Right lobe of liver (tissue), 6 donors: ENCODE results near the gene PLXNB3. TPM values are rescaled to one million over a fixed set of nuclear protein-coding genes. Genes with fewer than 3 reads are reported as not detected.

Experiments
- ATAC-seq, 4 donors: fragments of 200-7000 bp; cut with Tn5 transposase; one replicate each; pipeline ENCODE4 v1.9.1; 2020; ENCODE audit warnings: mild to moderate bottlenecking in 4 of 4, moderate library complexity in 4 of 4
- DNase-seq, 3 donors: peaks; one replicate each; pipeline ENCODE4 v3.0.0-alpha.2; 2020
- H3K27ac ChIP-seq, 3 donors: fragments of 200-600 bp; one replicate each; pipeline ENCODE4 v1.8.0; 2022
- H3K27me3 ChIP-seq, 2 donors: fragments of 200-600 bp; one replicate each; pipeline ENCODE4 v1.8.0; 2022
- H3K36me3 ChIP-seq, 4 donors: fragments of 200-600 bp; sonication (generic) in 1 of 4; one replicate each; pipeline versions ENCODE4 v1.5.1 to v1.8.0; 2017 to 2022; ENCODE audit warnings: control low read depth in 1 of 4
- H3K4me1 ChIP-seq, 4 donors: fragments of 200-600 bp; sonication (generic) in 1 of 4; one replicate each; pipeline versions ENCODE4 v1.5.1 to v1.8.0; 2017 to 2022; ENCODE audit warnings: control low read depth in 1 of 4
- H3K4me3 ChIP-seq, 3 donors: fragments of 200-600 bp; one replicate each; pipeline ENCODE4 v1.8.0; 2022
- H3K9me3 ChIP-seq, 4 donors: fragments of 200-600 bp; sonication (generic) in 1 of 4; one replicate each; pipeline versions ENCODE4 v1.5.1 to v1.8.0; 2017 to 2022; ENCODE audit warnings: control low read depth in 1 of 4
- CTCF ChIP-seq, 4 donors: fragments of 200-600 bp in 3 of 4; fragments of 450-650 bp in 1 of 4; IDR thresholded peaks; one replicate each; pipeline versions ENCODE4 v1.5.1 to v1.8.0; 2016 to 2022; ENCODE audit warnings: antibody characterized with exemption in 4 of 4, mild to moderate bottlenecking in 2 of 4
- POLR2A ChIP-seq: fragments of 450-650 bp; IDR thresholded peaks from one replicate; pipeline ENCODE4 v1.6.1; 2017; ENCODE audit warnings: antibody characterized with exemption, mild to moderate bottlenecking
- WGBS: methylation state at CpG from one replicate; pipeline ENCODE4 v1.1.6; 2018; ENCODE audit warnings: low coverage, low lambda C conversion rate; ENCODE audit not compliant: insufficient coverage; ENCODE audit errors: missing lambda C conversion rate; 5-methylcytosine and 5-hydroxymethylcytosine counted together
- intact Hi-C, 2 donors: fragments of 100-400 bp; cut with DNase I; formaldehyde crosslinking; loops; one replicate each; pipeline versions ENCODE4 v1.11.2 to v1.14.1; 2022
- total RNA-seq, 6 experiments: library from RNA; depleted of rRNA in 2 of 6; stranded (reverse); fragments of >200 nt in 2 of 6; fragmentation: NEBNext Ultra II Directional in 3 of 6; extraction: Animal tissue kit (Norgen Biotek cat#: 25700) in 3 of 6; gene quantifications; one replicate each; pipeline versions ENCODE4 v1.1.0 to v1.2.4, GENCODE V29; 2016 to 2023
- donor health status: DM: no; HTN: yes; CAD: no.
- donor health status: DM: no; HTN: no; CAD: no.
- donor health status: DM: no; HTN: no; CAD: no.
- donor health status: DM: no; HTN: yes; CAD: no.
- donor health status: DM: no; HTN: yes; CAD: no.

The PLXNB3 gene
- total RNA-seq, 6 experiments from 2014 or later: 0.55 to 1.7 (median 0.94) TPM

GRCh38 chrX:153725039-153725831 lies 38.8 kb upstream of the PLXNB3 start:
- Histone ChIP-seq H3K4me3 (peak overlapping the region; percentile 38 to 71 (median 71)), H3K36me3 (peaks cover 0 to 7% (median 0%) of the 10 kb centered on the region in 4 donors), H3K4me1 (peaks cover 0 to 14% (median 0%) of the 10 kb centered on the region in 4 donors), H3K9me3 (no peaks in the 10 kb centered on the region), H3K27ac (peak overlapping the region; percentile 50 to 78 (median 71)), H3K27me3 (no peaks in the 10 kb centered on the region)
- no peak for TF ChIP-seq CTCF (IDR thresholded peaks at IDR 0.05)
- intact Hi-C loops: no loop called here
- no peak for ATAC-seq
- WGBS: no CpG with 5 or more reads among the region's 55 CpGs
- peak in 2 of 3 donors; percentile 42 to 58 for DNase-seq

- peaks cover 0 to 14% (median 0%) of the 10 kb centered on the region in 4 donors for H3K4me1 ChIP-seq
- H3K36me3 ChIP-seq: peaks cover 0 to under 1% (median 0%) of the 10 kb centered on the region in 4 donors
- H3K4me3 ChIP-seq: peak overlapping the region in 2 of 3 donors; percentile 14 to 42
- DNase-seq (peak in 1 of 3 donors; percentile 66), ATAC-seq (no peak)
- TF ChIP-seq CTCF (IDR thresholded peaks at IDR 0.05) (no peak), POLR2A (no peak)
- no peaks in the 10 kb centered on the region for H3K27me3 ChIP-seq
- H3K27ac ChIP-seq: peak overlapping the region; percentile 60 to 71 (median 64)
- intact Hi-C loops: no loop called here
- 64% methylated on average over 3 of the region's 35 CpGs for WGBS
- H3K9me3 ChIP-seq: no peaks in the 10 kb centered on the region
Measured at GRCh38 chrX:153725832-153726285, 38.2 kb upstream of the PLXNB3 start.

- DNase-seq (peak; percentile 65 to 77 (median 69)), ATAC-seq (peak; percentile 30 to 40 (median 36))
- Histone ChIP-seq H3K4me1 (peaks cover 0 to 14% (median 0%) of the 10 kb centered on the region in 4 donors), H3K27ac (peak overlapping the region; percentile 60 to 71 (median 64)), H3K27me3 (no peaks in the 10 kb centered on the region), H3K36me3 (no peaks in the 10 kb centered on the region), H3K4me3 (peak overlapping the region in 2 of 3 donors; percentile 14 to 42), H3K9me3 (no peaks in the 10 kb centered on the region)
- intact Hi-C loops: no loop called here
- TF ChIP-seq CTCF (IDR thresholded peaks at IDR 0.05): no peak
- TF ChIP-seq POLR2A: peak; percentile 29
- 7% methylated on average over 3 of the region's 35 CpGs for WGBS
Measured at GRCh38 chrX:153726286-153727122, 37.5 kb upstream of the PLXNB3 start.

- DNase-seq: peak; percentile 68 to 84 (median 81)
- H3K27me3 ChIP-seq: no peaks in the 10 kb centered on the region
- intact Hi-C loops: no loop called here
- peak overlapping the region; percentile 60 to 71 (median 64) for H3K27ac ChIP-seq
- ATAC-seq: peak; percentile 3 to 44 (median 22)
- peaks cover 0 to 12% (median 0%) of the 10 kb centered on the region in 4 donors for H3K4me1 ChIP-seq
- 30% methylated on average over 6 of the region's 23 CpGs for WGBS
- H3K4me3 ChIP-seq: peak overlapping the region in 2 of 3 donors; percentile 14 to 42
- no peaks in the 10 kb centered on the region for H3K9me3 ChIP-seq
- no peak for TF ChIP-seq POLR2A
- no peak for TF ChIP-seq CTCF (IDR thresholded peaks at IDR 0.05)
- H3K36me3 ChIP-seq: no peaks in the 10 kb centered on the region
Measured at GRCh38 chrX:153727123-153727931, 36.7 kb upstream of the PLXNB3 start.
